ENCODE data around the gene LRRC9. TPM values are rescaled to one million over a fixed set of nuclear protein-coding genes. Genes with fewer than 3 reads are reported as not detected.

The LRRC9 gene
- total RNA-seq, 1 experiment from 2014 or later, result 0.77 TPM

DNA sequence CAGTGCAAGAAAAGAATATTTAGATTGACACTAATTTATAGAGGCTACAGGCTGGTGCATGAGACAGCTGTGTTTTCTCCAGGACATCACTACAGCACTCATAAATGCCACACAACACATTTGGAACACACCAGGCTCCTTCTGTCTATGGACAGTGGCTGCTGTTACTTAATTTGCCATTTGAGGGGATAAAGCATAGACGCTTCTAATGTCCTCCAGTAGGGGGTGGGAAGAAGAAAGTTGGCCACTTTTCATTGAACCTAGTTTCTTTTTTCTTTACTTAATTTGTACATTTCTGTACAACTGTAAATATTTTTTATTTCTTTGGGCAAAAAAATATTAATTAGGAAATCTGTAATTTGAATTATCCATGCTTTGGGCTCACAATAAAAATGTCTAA, 37.0 kb upstream of the LRRC9 start:
- Histone ChIP-seq H2BK120ac (ENCODE audit: low read depth, low read length, poor library complexity, severe bottlenecking) (no peak overlapping the region), H2AFZ (ENCODE audit: low read length) (no peak overlapping the region), H3K56ac (ENCODE audit: insufficient read length, low read depth, low read length) (no peak overlapping the region), H4K5ac (ENCODE audit: insufficient read length, low read depth, low read length) (no peak overlapping the region), H3K9ac (ENCODE audit: extremely low read depth, insufficient read length, low read length) (no peak overlapping the region), H3K18ac (ENCODE audit: insufficient read length, low read depth, low read length) (no peak overlapping the region), H3K79me2 (ENCODE audit: insufficient read depth, low read length) (no peaks in the 10 kb centered on the region), H3K4me2 (ENCODE audit: insufficient read depth, insufficient read length, low read length) (no peak overlapping the region), H2BK5ac (ENCODE audit: insufficient read length, low read length) (no peak overlapping the region), H3K79me1 (ENCODE audit: insufficient read depth, low read depth, low read length, poor library complexity, severe bottlenecking) (no peaks in the 10 kb centered on the region), H3K14ac (ENCODE audit: insufficient read depth, low read length) (no peak overlapping the region), H3K9me3 (ENCODE audit: control insufficient read depth, low read depth, low read length) (no peaks in the 10 kb centered on the region), H4K91ac (ENCODE audit: insufficient read length, low read depth, low read length) (no peak overlapping the region), H2BK15ac (ENCODE audit: low read depth, low read length) (no peak overlapping the region), H3K23ac (ENCODE audit: insufficient read length, low read depth, low read length) (no peak overlapping the region), H4K20me1 (ENCODE audit: control insufficient read depth, insufficient read depth, insufficient read length) (no peaks in the 10 kb centered on the region), H3K4ac (ENCODE audit: low read depth, low read length) (no peak overlapping the region), H3K27ac (ENCODE audit: insufficient read length, low read depth, low read length) (no peak overlapping the region), H3K23me2 (ENCODE audit: insufficient read length, low read depth, low read length, poor library complexity, severe bottlenecking) (no peaks in the 10 kb centered on the region), H3T11ph (ENCODE audit: low read length) (no peak overlapping the region), H3K27me3 (ENCODE audit: insufficient read depth, low read length) (no peaks in the 10 kb centered on the region), H4K8ac (replicated peaks; ENCODE audit: insufficient read length, low read depth, low read length) (no peak overlapping the region), H2BK20ac (ENCODE audit: low read depth, low read length, poor library complexity, severe bottlenecking) (no peak overlapping the region), H2BK12ac (ENCODE audit: insufficient read length, low read depth, low read length) (no peak overlapping the region), H2AK5ac (ENCODE audit: insufficient read length, low read length) (no peak overlapping the region), H3K4me1 (ENCODE audit: insufficient read depth, low read length) (no peaks in the 10 kb centered on the region)
- no peaks in the 10 kb centered on the region for H3K9me3 Mint-ChIP-seq
- H3K4me1 Mint-ChIP-seq, result no peaks in the 10 kb centered on the region
- DNase-seq, result no peak
- no CpG with 5 or more reads among the region's 1 CpG for WGBS (ENCODE audit: extremely low coverage, insufficient read length, low lambda C conversion rate)
- H3K4me3 Mint-ChIP-seq, result no peak overlapping the region
- no peak overlapping the region for H3K27ac Mint-ChIP-seq
- H3K27me3 Mint-ChIP-seq (ENCODE audit: low read depth), result peaks cover 11% of the 10 kb centered on the region
- TF ChIP-seq, protein P1, sequence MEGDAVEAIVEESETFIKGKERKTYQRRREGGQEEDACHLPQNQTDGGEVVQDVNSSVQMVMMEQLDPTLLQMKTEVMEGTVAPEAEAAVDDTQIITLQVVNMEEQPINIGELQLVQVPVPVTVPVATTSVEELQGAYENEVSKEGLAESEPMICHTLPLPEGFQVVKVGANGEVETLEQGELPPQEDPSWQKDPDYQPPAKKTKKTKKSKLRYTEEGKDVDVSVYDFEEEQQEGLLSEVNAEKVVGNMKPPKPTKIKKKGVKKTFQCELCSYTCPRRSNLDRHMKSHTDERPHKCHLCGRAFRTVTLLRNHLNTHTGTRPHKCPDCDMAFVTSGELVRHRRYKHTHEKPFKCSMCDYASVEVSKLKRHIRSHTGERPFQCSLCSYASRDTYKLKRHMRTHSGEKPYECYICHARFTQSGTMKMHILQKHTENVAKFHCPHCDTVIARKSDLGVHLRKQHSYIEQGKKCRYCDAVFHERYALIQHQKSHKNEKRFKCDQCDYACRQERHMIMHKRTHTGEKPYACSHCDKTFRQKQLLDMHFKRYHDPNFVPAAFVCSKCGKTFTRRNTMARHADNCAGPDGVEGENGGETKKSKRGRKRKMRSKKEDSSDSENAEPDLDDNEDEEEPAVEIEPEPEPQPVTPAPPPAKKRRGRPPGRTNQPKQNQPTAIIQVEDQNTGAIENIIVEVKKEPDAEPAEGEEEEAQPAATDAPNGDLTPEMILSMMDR (conservative IDR thresholded peaks at IDR 0.05), result peak; percentile 67
- no peaks in the 10 kb centered on the region for H3K36me3 Mint-ChIP-seq (ENCODE audit: insufficient read depth in 1 of 3, low read depth in 3 of 3)
